Ishikawa (cell line): Measurements from ENCODE around the gene NSMCE1.

Experiments
- CEBPB ChIP-seq: IDR thresholded peaks from 2 replicates; pipeline ENCODE4 v1.6.1; 2012
- CREB1 ChIP-seq: IDR thresholded peaks from 2 replicates; pipeline ENCODE4 v1.6.1; 2012; ENCODE audit warnings: low read depth
- EGR1 ChIP-seq: IDR thresholded peaks from 2 replicates; pipeline ENCODE4 v1.6.1; 2012
- EP300 ChIP-seq: IDR thresholded peaks from 2 replicates; pipeline ENCODE4 v1.6.1; 2012; ENCODE audit warnings: borderline replicate concordance
- FOXM1 ChIP-seq: IDR thresholded peaks from 2 replicates; pipeline ENCODE4 v1.6.1; 2012; ENCODE audit warnings: low read depth, borderline replicate concordance
- NFIC ChIP-seq: IDR thresholded peaks from 2 replicates; pipeline ENCODE4 v1.6.1; 2012
- RAD21 ChIP-seq: IDR thresholded peaks from 2 replicates; pipeline ENCODE4 v1.6.1; 2012; ENCODE audit warnings: low read depth
- TAF1 ChIP-seq: IDR thresholded peaks from 2 replicates; pipeline ENCODE4 v1.6.1; 2012; ENCODE audit warnings: low read depth, mild to moderate bottlenecking
- TCF12 ChIP-seq: IDR thresholded peaks from 2 replicates; pipeline ENCODE4 v1.6.1; 2012; ENCODE audit warnings: low read depth
- TEAD4 ChIP-seq: IDR thresholded peaks from 2 replicates; pipeline ENCODE4 v1.6.1; 2012
- YY1 ChIP-seq: IDR thresholded peaks from 2 replicates; pipeline ENCODE4 v1.6.1; 2012; ENCODE audit warnings: low read depth
- ZBTB7A ChIP-seq: IDR thresholded peaks from 2 replicates; pipeline ENCODE4 v1.6.1; 2012; ENCODE audit warnings: low read depth
- TF ChIP-seq, protein P1 (sequence below): IDR thresholded peaks from 2 replicates; pipeline ENCODE4 v1.6.1; 2012
- TF ChIP-seq, protein P2 (sequence below): IDR thresholded peaks from 2 replicates; pipeline ENCODE4 v1.6.1; 2012
- TF ChIP-seq, protein P3 (sequence below): IDR thresholded peaks from 2 replicates; pipeline ENCODE4 v1.6.1; 2012; ENCODE audit warnings: low read depth, mild to moderate bottlenecking

NSMCE1 gene

DNA sequence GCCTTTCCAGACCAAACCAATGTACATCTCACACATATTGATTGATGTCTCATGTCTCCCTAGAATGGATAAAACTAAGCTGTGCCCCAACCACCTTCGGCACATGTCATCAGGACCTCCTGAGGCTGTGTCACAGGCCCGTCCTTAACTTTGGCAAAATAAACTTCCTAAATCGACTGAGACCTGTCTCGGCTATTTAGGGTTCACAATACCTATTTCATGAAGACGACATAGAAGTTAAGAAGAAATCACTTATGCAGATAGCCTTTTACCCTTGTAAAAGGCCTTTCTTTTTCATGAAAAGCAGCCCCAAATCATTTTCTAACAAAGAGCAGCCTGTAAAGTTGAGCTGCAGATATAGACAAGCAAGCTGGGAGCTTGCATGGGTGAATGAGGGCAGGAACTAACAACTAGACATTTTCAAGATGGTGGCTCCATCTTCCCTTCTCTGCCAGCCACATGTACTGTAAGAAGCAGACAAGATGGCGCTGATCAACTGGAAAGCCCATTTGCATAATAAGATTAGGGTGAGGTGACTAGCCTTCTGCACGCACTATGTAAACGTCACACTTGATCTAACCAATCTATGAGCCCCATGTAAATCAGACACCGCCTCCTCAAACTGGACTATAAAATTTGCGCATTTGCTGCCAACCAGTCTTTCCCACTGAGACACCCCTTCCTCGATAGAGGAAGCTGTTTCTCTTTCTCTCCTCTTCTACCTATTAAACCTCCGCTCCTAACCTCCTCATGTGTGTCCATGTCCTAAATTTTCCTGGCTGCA is 69.9 kb downstream of the NSMCE1 start:
- TF ChIP-seq NFIC (no peak), TEAD4 (no peak), EP300 (no peak), RAD21 (no peak), CEBPB (no peak), FOXM1 (no peak), TAF1 (no peak), ZBTB7A (no peak), TCF12 (no peak), YY1 (no peak), EGR1 (no peak), CREB1 (no peak)
- TF ChIP-seq, protein P1, sequence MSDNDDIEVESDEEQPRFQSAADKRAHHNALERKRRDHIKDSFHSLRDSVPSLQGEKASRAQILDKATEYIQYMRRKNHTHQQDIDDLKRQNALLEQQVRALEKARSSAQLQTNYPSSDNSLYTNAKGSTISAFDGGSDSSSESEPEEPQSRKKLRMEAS: no peak
- TF ChIP-seq, protein P2, sequence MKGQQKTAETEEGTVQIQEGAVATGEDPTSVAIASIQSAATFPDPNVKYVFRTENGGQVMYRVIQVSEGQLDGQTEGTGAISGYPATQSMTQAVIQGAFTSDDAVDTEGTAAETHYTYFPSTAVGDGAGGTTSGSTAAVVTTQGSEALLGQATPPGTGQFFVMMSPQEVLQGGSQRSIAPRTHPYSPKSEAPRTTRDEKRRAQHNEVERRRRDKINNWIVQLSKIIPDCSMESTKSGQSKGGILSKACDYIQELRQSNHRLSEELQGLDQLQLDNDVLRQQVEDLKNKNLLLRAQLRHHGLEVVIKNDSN: no peak
- TF ChIP-seq, protein P3, sequence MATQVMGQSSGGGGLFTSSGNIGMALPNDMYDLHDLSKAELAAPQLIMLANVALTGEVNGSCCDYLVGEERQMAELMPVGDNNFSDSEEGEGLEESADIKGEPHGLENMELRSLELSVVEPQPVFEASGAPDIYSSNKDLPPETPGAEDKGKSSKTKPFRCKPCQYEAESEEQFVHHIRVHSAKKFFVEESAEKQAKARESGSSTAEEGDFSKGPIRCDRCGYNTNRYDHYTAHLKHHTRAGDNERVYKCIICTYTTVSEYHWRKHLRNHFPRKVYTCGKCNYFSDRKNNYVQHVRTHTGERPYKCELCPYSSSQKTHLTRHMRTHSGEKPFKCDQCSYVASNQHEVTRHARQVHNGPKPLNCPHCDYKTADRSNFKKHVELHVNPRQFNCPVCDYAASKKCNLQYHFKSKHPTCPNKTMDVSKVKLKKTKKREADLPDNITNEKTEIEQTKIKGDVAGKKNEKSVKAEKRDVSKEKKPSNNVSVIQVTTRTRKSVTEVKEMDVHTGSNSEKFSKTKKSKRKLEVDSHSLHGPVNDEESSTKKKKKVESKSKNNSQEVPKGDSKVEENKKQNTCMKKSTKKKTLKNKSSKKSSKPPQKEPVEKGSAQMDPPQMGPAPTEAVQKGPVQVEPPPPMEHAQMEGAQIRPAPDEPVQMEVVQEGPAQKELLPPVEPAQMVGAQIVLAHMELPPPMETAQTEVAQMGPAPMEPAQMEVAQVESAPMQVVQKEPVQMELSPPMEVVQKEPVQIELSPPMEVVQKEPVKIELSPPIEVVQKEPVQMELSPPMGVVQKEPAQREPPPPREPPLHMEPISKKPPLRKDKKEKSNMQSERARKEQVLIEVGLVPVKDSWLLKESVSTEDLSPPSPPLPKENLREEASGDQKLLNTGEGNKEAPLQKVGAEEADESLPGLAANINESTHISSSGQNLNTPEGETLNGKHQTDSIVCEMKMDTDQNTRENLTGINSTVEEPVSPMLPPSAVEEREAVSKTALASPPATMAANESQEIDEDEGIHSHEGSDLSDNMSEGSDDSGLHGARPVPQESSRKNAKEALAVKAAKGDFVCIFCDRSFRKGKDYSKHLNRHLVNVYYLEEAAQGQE: no peak

DNA sequence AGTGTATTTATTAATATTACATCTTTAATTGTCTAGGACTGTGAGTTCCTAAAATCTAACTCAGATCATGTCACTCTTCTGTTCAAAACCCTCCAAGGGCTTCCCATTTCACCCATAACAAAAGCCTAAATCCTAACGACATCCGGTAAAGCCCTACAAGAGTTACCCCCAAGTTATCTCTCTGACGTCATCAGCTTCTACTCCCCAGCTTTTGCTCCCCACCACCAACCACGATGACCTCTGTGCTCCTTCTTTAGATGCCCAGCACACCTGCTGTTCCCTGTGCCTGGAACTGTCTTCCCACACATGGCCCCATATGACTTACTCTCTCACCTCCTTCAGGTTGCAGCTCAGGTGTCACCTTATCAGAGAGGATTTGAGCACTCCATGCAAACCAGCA is 71.6 kb downstream of the NSMCE1 start:
- TF ChIP-seq, protein P1: no peak
- TF ChIP-seq NFIC (no peak), TAF1 (no peak)

DNA sequence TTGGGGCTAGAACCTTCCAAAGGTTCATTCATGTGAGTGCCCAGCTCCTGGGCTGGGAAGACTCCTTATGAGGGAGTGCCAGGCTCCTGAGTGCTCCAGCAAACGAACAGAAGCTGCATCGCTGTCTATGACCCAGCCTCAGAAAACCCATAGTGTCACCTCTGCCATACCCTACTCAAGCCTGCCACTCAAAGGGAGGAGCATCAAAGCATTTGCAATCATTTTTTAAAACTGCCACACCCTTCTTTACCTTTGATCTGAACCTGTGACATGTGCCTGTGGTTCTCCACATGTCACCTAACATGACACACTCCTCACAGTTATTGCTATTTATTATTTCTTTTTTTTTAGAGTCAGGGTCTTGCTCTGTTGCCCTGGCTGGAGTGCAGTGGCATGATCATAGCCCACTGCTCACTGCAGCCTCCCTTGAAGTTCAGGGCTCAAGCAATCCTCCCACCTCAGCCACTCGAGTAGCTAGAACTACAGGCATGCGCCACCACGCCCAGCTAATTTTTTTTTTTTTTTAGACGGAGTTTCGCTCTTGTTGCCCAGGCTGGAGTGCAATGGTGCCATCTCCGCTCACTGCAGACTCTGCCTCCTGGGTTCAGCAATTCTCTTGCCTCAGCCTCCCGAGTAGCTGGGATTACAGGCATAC is 72.5 kb downstream of the NSMCE1 start:
- TF ChIP-seq TAF1 (no peak), EGR1 (no peak), CEBPB (no peak), RAD21 (no peak), TCF12 (no peak), FOXM1 (no peak)
- TF ChIP-seq, protein P1: no peak
- TF ChIP-seq, protein P2: no peak
- TF ChIP-seq, protein P3: no peak

DNA sequence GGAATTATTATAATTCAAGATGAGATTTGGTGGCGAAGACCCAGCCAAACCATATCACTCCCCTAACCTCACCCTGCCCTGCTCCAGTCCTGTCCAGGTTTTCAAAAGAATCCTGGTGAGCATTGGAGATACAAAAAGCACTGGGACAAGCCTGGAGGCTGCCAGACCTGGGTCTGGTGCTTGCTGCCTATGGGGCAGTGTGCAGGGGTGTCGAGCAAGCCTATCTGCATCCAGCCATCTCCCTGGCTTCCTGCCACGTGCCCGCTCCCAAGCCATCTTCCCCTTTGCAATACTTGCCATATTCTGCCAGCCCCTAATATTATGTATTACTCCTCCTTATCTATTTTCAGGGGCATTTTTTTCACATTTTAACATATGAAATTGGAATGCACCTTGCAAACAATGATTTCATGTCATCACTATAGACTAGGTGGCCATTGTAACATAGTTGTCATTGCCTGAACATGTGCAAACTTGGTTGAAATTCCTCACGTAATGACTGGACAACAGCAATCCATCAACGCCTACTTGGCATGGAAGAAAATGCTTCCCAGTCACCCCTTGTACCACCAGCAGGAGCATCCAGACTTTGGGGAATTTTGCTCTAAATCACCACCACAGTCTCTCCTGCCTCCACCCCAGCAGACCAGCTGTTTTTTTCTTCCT is 73.4 kb downstream of the NSMCE1 start:
- TF ChIP-seq EP300 (no peak), RAD21 (no peak)
- TF ChIP-seq, protein P1: no peak

DNA sequence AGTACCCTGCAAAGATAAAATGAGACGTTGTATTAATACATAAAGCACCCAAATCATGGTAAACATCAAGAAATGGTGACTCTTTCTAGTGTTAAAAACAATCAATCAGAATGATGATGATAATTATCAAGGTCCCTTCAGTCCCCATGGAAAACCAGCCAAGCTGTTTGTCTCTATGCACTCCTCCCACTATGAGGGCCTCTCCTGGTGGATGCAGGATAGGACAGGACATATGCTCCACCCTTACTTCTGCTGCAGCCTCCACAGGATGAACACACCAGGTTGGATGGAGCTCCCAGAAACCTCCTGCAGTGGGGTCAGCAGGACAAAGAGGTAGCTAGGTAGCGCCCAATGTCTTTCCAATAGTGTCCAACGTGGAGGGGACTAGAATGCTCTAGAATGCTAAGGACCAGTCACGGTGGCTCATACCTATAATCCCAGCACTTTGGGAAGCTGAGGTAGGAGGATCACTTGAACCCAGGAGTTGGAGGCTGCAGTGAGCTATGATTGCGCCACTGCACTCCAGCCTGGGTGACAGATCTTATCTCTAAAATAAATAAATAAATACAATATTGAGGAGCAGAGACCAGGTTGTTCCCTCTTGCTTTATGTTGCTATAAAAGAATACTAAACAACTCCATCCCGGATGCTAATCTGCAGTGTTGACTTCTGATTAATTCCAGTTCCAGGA is 75.1 kb downstream of the NSMCE1 start:
- no peak for TF ChIP-seq TEAD4
- no peak for TF ChIP-seq EP300
- TF ChIP-seq CEBPB: no peak
- TF ChIP-seq CREB1: no peak
- TF ChIP-seq, protein P1: no peak
- no peak for TF ChIP-seq RAD21
- TF ChIP-seq YY1: no peak
- TF ChIP-seq TAF1: no peak
- TF ChIP-seq, protein P3: no peak
- TF ChIP-seq TCF12: no peak
